ENCODE data around the gene AKT3. TPM values are rescaled to one million over a fixed set of nuclear protein-coding genes. Genes with fewer than 3 reads are reported as not detected.

AKT3 gene
- total RNA-seq, 2 experiments from 2014 or later, result 28.3 to 31.5 TPM

DNA sequence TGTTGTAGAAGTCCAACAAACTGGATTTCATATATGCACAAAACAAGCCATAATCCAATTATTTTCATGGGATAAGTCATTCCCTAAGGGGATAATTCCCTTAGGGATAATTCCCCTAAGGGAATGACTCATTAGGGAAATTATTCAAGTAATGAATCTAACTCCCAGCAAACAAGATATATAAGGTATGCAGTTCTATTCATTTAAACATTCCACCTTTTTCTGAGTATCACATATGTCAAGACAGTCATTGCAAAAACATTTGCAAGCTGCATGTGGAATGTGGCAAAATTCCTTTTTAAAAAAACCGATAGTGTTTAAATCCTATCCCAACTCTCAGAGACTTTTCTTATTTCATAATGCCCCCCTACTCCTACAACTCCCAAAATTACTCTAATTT, 131.2 kb downstream of the AKT3 start:
- ChIA-PET POLR2A (no interaction called here), CTCF (no interaction called here)
- Mint-ChIP-seq H3K27me3 (no peaks in the 10 kb centered on the region), H3K9me3 (no peaks in the 10 kb centered on the region), H3K4me3 (no peak overlapping the region), H3K27ac (no peak overlapping the region), H3K36me3 (ENCODE audit: low read depth) (no peaks in the 10 kb centered on the region), H3K4me1 (no peaks in the 10 kb centered on the region)
- no peak for DNase-seq

DNA sequence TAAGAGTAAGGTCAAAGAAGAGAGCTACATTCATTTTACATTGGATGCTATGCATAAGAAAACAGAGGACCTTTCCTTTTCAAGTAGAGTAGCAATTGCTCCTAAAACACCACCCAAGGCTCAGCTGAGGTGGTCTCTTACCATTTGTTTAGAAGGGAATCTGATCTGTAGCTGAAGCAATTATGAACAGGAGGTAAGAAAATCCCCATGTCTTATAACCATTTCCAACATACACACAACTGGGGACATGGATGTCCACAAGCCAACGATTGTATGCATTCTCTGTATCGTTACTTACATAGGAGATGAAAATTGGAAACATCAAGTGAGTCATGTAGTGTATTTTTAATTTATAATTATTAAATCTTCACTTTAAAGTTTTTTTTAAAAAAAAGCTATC, 132.0 kb downstream of the AKT3 start:
- no peak for DNase-seq
- POLR2A ChIA-PET, result no interaction called here
- no peaks in the 10 kb centered on the region for H3K9me3 Mint-ChIP-seq
- peaks cover 3% of the 10 kb centered on the region for H3K4me1 Mint-ChIP-seq
- H3K27me3 Mint-ChIP-seq, result no peaks in the 10 kb centered on the region
- H3K4me3 Mint-ChIP-seq, result no peak overlapping the region
- CTCF ChIA-PET, result no interaction called here
- H3K36me3 Mint-ChIP-seq (ENCODE audit: low read depth), result no peaks in the 10 kb centered on the region
- H3K27ac Mint-ChIP-seq, result no peak overlapping the region

DNA sequence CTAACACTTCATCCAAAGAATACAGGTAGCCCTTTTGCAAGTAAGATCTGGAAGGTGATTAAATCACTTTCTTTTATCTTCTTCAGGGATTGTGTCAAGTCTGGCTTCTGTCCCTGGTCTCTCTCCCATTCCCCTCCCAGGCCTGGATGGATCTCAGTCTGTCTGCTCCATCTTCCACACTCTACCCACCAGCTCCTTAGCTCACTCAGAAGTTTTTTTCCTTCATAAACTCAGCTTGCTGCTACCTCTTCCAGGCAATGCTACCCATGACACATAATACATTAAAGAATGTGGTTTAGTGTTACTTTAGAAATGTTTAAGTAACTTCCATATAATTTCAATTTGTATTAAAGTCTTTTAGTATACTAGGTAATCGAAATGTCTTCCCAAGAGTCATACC, 133.1 kb downstream of the AKT3 start:
- H3K4me1 Mint-ChIP-seq, result peaks cover 4% of the 10 kb centered on the region
- ChIA-PET CTCF (no interaction called here), POLR2A (no interaction called here)
- H3K36me3 Mint-ChIP-seq (ENCODE audit: low read depth), result no peaks in the 10 kb centered on the region
- H3K9me3 Mint-ChIP-seq, result no peaks in the 10 kb centered on the region
- no peak overlapping the region for H3K4me3 Mint-ChIP-seq
- no peaks in the 10 kb centered on the region for H3K27me3 Mint-ChIP-seq
- DNase-seq, result no peak
- H3K27ac Mint-ChIP-seq, result no peak overlapping the region

DNA sequence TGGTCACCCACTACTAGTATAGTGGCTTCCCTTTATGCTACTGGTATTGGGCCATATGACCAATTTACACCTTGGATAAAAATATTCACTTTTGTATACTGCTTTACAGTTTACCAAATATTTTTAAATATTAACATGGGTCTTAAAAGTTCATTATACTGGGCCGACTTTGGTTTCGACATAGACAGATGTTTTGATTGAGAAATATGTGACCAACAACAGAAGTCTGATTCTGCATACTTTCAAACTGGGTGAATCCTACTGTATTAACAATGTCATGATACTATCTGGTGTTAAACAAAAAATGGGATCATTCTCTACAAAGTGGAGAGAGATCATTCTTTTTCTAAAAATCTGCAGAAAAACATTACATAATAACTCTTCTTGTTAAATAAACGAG, 134.8 kb downstream of the AKT3 start:
- Mint-ChIP-seq H3K4me3 (no peak overlapping the region), H3K36me3 (ENCODE audit: low read depth) (no peaks in the 10 kb centered on the region), H3K4me1 (peaks cover 14% of the 10 kb centered on the region), H3K27ac (no peak overlapping the region), H3K27me3 (no peaks in the 10 kb centered on the region), H3K9me3 (no peaks in the 10 kb centered on the region)
- DNase-seq, result no peak
- ChIA-PET CTCF (no interaction called here), POLR2A (no interaction called here)

DNA sequence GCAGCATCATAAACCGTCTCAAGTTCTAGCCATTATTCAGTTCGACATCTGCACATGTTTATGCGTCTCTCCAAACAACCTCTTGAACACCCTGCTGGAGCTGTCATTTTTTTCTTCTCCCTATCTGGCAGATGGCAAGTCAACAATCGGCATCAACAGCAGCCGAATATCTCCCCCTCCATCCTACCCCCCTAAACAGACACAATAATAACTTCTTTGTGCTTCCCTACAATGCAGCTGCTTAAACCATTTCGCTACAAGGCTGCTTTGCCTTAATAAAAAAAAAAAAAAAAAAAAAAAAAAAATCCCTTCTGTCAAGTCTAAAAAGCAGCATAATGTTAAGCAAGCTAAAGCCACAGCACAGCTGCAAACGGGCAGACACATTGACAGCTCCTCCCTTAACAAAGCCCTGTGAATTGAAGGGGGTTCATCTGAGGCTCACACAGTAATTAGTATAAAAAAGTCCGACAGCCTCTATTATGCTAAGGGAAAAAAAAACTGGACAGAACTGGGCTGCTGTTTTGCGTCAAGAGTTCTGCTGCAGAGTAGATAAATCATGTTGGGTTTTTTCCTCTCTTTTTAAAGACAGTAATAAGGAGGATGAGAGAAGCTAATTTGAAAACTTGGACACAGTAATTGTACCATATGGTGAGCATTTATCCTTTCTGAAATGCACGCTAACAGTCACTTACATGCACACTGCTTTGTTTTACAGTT, 136.4 kb downstream of the AKT3 start:
- Mint-ChIP-seq H3K27ac (no peak overlapping the region), H3K36me3 (ENCODE audit: low read depth) (no peaks in the 10 kb centered on the region), H3K9me3 (no peaks in the 10 kb centered on the region), H3K4me1 (peaks cover 14% of the 10 kb centered on the region), H3K27me3 (no peaks in the 10 kb centered on the region), H3K4me3 (no peak overlapping the region)
- DNase-seq, result no peak
- ChIA-PET CTCF (interaction anchor here (0.6 kb wide), 2 partner anchors 12 to 125 kb away, joined by 3 to 4 read pairs; no protein-coding TSS in a partner anchor), POLR2A (no interaction called here)

DNA sequence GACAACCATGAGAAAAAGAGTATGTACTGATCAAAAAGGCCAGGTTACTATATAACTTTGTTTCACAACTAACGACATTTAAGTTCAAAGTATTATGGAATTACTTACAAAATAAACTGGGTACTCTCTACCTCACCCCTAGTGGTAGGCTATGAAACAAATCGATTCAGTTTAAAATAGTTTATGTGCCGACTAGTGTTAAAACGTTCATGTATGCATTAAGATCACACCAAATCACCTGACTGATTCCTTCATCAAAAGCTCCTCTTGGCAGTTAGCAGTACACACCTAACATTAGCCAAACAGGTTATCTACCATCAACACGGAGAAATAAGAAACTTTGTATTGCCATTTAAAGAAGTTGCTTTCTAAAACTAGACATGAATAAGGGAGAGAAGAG, 137.1 kb downstream of the AKT3 start:
- Mint-ChIP-seq H3K27ac (no peak overlapping the region), H3K4me3 (no peak overlapping the region), H3K9me3 (no peaks in the 10 kb centered on the region), H3K36me3 (ENCODE audit: low read depth) (no peaks in the 10 kb centered on the region), H3K4me1 (peaks cover 14% of the 10 kb centered on the region), H3K27me3 (no peaks in the 10 kb centered on the region)
- CTCF ChIA-PET, result interaction anchor here (0.6 kb wide), 1 partner anchor 11 kb away, joined by 3 read pairs; no protein-coding TSS in a partner anchor
- DNase-seq, result no peak
- POLR2A ChIA-PET, result no interaction called here

DNA sequence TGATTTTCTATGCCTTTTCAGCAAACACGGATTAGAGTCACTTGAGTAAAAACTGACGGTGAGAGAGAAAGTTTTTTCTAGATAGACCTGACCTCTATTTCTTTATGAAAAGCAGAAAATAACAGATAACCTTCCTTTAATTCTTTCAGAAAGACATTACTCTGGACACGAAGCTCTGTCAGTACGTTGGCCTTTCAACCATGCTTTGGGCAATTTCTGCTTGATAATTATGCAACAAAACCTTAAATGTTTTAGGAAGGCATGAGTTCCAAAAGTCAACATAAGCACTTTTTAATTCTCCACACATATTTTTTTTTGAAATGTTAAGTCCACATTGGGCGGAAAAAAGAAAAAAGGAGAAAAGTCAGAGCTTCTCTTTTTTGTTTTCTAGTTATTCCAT, 137.8 kb downstream of the AKT3 start:
- ChIA-PET POLR2A (no interaction called here), CTCF (interaction anchor here (1.0 kb wide), 1 partner anchor 22 kb away, joined by 3 read pairs; no protein-coding TSS in a partner anchor)
- Mint-ChIP-seq H3K4me3 (no peak overlapping the region), H3K36me3 (ENCODE audit: low read depth) (no peaks in the 10 kb centered on the region), H3K9me3 (no peaks in the 10 kb centered on the region), H3K27ac (no peak overlapping the region), H3K4me1 (peaks cover 14% of the 10 kb centered on the region), H3K27me3 (no peaks in the 10 kb centered on the region)
- DNase-seq, result no peak

DNA sequence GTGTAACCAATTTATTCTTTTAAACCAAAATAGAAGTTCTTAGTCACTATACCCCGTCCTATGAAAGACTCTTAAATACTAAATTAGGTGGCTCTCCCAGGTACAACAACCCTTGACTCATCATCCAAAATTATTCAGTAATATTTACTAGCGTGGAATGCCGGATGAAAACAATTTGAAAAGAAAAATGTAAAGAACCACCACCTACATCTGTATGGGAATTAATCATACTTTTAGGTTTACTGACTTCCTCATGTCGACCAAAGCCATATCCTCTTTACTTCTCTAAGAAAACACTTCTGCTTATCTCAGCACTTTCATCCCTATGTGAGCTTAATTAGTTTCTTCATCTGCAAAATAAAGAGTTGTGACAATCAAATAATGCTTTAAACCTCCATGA, 139.6 kb downstream of the AKT3 start:
- Mint-ChIP-seq H3K9me3 (no peaks in the 10 kb centered on the region), H3K4me1 (peaks cover 14% of the 10 kb centered on the region), H3K4me3 (no peak overlapping the region), H3K36me3 (ENCODE audit: low read depth) (no peaks in the 10 kb centered on the region), H3K27me3 (no peaks in the 10 kb centered on the region), H3K27ac (no peak overlapping the region)
- CTCF ChIA-PET, result interaction anchor here (1.0 kb wide), 1 partner anchor 9 kb away, joined by 3 read pairs; no protein-coding TSS in a partner anchor
- DNase-seq, result no peak
- POLR2A ChIA-PET, result no interaction called here

DNA sequence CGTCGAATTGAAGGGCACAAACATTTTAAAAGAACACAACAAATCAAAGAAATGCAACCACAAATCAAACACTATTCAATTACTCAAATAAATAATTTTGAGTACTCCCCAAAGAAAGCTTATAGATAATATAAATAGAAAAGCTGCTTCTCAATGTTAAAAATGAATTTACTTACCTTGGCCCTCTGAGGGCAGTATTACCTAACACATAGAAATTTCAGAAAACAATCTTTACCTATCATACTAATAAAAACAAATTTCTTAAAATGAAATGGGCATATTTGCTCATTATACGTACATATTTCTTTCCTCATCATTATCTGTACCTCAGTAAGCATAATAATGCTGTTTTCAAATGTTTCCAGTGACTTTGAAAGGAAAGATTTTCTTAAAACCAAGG, 141.8 kb downstream of the AKT3 start:
- H3K36me3 Mint-ChIP-seq (ENCODE audit: low read depth), result no peaks in the 10 kb centered on the region
- H3K27me3 Mint-ChIP-seq, result no peaks in the 10 kb centered on the region
- CTCF ChIA-PET, result no interaction called here
- DNase-seq, result no peak
- no peak overlapping the region for H3K4me3 Mint-ChIP-seq
- POLR2A ChIA-PET, result no interaction called here
- H3K4me1 Mint-ChIP-seq, result peaks cover 12% of the 10 kb centered on the region
- H3K27ac Mint-ChIP-seq, result no peak overlapping the region
- H3K9me3 Mint-ChIP-seq, result no peaks in the 10 kb centered on the region

DNA sequence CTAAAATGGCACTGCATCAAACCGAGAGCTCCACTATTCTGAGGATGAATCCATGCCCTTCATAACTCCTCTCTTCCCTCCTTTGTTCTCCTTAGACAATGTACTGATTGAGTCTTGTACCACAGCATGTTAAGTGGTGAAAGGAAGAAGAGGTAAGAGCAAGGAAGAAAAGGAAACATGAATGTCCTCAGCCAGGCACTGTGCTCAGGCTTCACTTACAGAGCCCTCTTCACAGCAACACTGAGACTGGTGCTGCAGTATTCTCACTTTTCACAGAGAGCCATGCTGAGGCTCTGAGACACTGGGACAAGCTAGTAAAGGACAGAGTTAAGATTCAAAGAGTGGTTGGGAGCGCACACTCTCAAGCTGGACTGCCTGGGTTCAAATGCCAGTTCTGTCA, 143.5 kb downstream of the AKT3 start:
- Mint-ChIP-seq H3K27ac (no peak overlapping the region), H3K27me3 (no peaks in the 10 kb centered on the region), H3K4me3 (no peak overlapping the region), H3K9me3 (no peaks in the 10 kb centered on the region), H3K4me1 (peaks cover 10% of the 10 kb centered on the region), H3K36me3 (ENCODE audit: low read depth) (no peaks in the 10 kb centered on the region)
- no peak for DNase-seq
- ChIA-PET POLR2A (no interaction called here), CTCF (interaction anchor here (0.6 kb wide), 1 partner anchor 181 kb away, joined by 3 read pairs; no protein-coding TSS in a partner anchor)

DNA sequence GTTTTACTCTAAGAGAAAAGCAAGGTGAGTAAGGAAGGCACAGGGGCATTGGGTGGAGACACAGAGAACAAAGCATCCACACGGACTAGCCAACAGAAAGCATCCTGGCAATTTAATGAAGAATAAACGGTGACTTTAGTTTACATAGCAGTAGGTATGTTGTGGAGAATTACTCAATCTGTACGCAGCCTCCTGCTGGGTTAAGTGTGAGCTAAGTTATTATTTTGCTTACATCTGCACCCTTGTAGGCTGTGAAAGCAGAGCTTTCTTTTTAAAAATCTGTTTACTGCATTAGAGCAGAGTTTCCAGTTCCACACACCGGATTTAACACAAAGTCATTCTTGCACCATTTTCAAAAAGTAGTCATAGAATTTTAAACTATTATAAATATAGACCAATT, 144.5 kb downstream of the AKT3 start:
- Mint-ChIP-seq H3K27ac (no peak overlapping the region), H3K36me3 (ENCODE audit: low read depth) (no peaks in the 10 kb centered on the region), H3K27me3 (no peaks in the 10 kb centered on the region), H3K4me3 (no peak overlapping the region), H3K4me1 (peaks cover 4% of the 10 kb centered on the region), H3K9me3 (no peaks in the 10 kb centered on the region)
- ChIA-PET CTCF (no interaction called here), POLR2A (no interaction called here)
- no peak for DNase-seq

DNA sequence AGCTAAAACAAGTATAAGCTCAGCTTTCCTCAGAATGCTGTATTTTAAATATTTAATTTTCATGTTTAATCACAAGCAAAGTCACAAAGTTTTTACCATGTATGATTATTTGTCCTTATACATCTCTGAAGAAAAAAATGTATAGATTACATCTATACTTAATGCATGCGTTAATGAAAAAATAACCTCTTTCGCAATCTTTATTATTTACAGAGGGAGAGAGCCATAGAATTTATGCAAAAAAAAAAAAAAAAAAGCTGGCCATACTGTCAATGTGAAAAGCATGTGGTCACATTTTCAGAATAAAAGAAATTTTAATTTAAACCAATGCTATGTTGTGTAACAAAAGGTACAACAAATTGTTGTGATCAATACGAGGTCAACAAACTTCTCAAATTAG, 148.2 kb downstream of the AKT3 start:
- POLR2A ChIA-PET, result no interaction called here
- H3K27me3 Mint-ChIP-seq, result no peaks in the 10 kb centered on the region

DNA sequence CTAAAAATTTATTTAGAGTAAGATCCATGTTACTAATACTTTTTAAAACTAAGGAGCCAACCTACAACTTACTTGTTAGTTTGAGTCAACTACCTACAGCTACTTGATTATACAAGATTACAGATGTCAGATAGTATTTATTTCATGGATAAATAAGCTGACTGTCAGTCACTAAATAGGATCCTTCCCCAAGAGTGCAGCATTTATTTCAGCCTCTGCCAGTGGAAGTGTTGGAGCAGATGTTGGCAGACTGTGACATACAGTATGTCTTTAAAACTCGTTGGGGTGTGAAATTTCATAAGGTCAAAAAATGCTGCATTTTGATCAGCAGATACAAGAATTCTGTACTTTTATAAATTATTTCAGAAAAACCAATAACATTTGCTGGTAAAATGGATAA, 156.2 kb downstream of the AKT3 start:
- Mint-ChIP-seq H3K4me3 (no peak overlapping the region), H3K27ac (no peak overlapping the region), H3K4me1 (no peaks in the 10 kb centered on the region), H3K9me3 (no peaks in the 10 kb centered on the region), H3K27me3 (no peaks in the 10 kb centered on the region), H3K36me3 (ENCODE audit: low read depth) (peaks cover 5% of the 10 kb centered on the region)
- CTCF ChIA-PET, result no interaction called here
- POLR2A ChIA-PET, result no interaction called here
- no peak for DNase-seq

More for the DNA sequence above, 148.2 kb downstream of the AKT3 start:
- Mint-ChIP-seq H3K36me3 (ENCODE audit: low read depth) (no peaks in the 10 kb centered on the region), H3K9me3 (no peaks in the 10 kb centered on the region), H3K27ac (no peak overlapping the region), H3K4me1 (no peaks in the 10 kb centered on the region), H3K4me3 (no peak overlapping the region)
- no peak for DNase-seq
- CTCF ChIA-PET, result interaction anchor here (0.6 to 1.5 kb wide), 3 partner anchors 8 to 223 kb away, joined by 3 to 4 read pairs (median 3); no protein-coding TSS in a partner anchor

DNA sequence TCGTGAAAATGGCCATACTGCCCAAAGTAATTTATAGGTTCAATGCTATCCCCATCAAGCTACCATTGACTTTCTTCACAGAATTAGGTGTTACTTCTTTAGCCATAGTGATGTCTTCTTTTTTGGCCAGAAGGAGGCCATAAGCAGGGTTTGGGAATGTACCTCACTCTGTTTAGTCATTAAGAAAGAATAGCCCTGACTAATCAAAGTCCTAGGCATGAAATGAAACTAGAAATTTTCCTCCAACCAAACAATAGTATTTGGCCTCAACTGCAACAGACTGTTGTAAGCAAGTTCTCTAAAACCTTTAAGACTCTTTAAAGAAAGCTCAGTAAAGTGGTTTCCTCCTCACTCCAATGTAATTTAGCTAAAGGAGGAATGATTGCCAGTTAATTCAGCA, 163.9 kb downstream of the AKT3 start:
- ChIA-PET POLR2A (no interaction called here), CTCF (no interaction called here)
- Mint-ChIP-seq H3K36me3 (ENCODE audit: low read depth) (peaks cover 7% of the 10 kb centered on the region), H3K27me3 (no peaks in the 10 kb centered on the region), H3K4me3 (no peak overlapping the region), H3K4me1 (no peaks in the 10 kb centered on the region), H3K27ac (no peak overlapping the region), H3K9me3 (no peaks in the 10 kb centered on the region)
- DNase-seq, result no peak
